Middle frontal gyrus (tissue), 1 donor: ENCODE data around the gene BGLAP.

Source experiments
- DNase-seq: peaks from one replicate; pipeline ENCODE4 v3.0.0-alpha.2; 2015; ENCODE audit warnings: low spot score; ENCODE audit errors: extremely low spot score

Gene BGLAP

GRCh38 chr1:156257711-156258110 lies 15.7 kb downstream of the BGLAP start:
- no peak for DNase-seq

- no peak for DNase-seq
These were observed 16.9 kb downstream of the BGLAP start for GRCh38 chr1:156258859-156259258.

- no peak for DNase-seq
These were observed 17.8 kb downstream of the BGLAP start for GRCh38 chr1:156259805-156260204.

GRCh38 chr1:156260896-156261295 lies 18.9 kb downstream of the BGLAP start:
- no peak for DNase-seq

- no peak for DNase-seq
These were observed 20.7 kb downstream of the BGLAP start for GRCh38 chr1:156262461-156263287.

- no peak for DNase-seq
These were observed 21.3 kb downstream of the BGLAP start for GRCh38 chr1:156263288-156263655.

GRCh38 chr1:156266051-156266450 lies 24.1 kb downstream of the BGLAP start:
- DNase-seq: no peak

- no peak for DNase-seq
These were observed 26.4 kb downstream of the BGLAP start for GRCh38 chr1:156268336-156268735.

- DNase-seq: no peak
These were observed 28.3 kb downstream of the BGLAP start for GRCh38 chr1:156270314-156270713.

GRCh38 chr1:156276532-156276931 lies 34.5 kb downstream of the BGLAP start:
- DNase-seq: no peak

GRCh38 chr1:156276966-156277381 lies 35.0 kb downstream of the BGLAP start:
- DNase-seq: no peak

- no peak for DNase-seq
These were observed 37.9 kb downstream of the BGLAP start for GRCh38 chr1:156279837-156280236.

GRCh38 chr1:156281281-156281680 lies 39.3 kb downstream of the BGLAP start:
- DNase-seq: no peak

GRCh38 chr1:156281693-156282478 lies 39.9 kb downstream of the BGLAP start:
- no peak for DNase-seq

- peak; percentile 96 for DNase-seq
These were observed 40.7 kb downstream of the BGLAP start, which contains the start of gene SMG5 for GRCh38 chr1:156282479-156283222. Gene SMG5, minus strand, starts transcription at chr1:156282825. Its CDS starts 145 bp downstream, at chr1:156282680.

GRCh38 chr1:156283521-156283920 lies 41.5 kb downstream of the BGLAP start:
- DNase-seq: no peak

GRCh38 chr1:156284112-156284511 lies 42.1 kb downstream of the BGLAP start, which contains the start of gene TMEM79:
Gene TMEM79, plus strand, starts transcription at chr1:156284325. Its CDS starts 902 bp downstream, at chr1:156285227.
- no peak for DNase-seq

- DNase-seq: no peak
These were observed 42.8 kb downstream of the BGLAP start for GRCh38 chr1:156284757-156285156.

- DNase-seq: no peak
These were observed 43.5 kb downstream of the BGLAP start for GRCh38 chr1:156285437-156285836.

- DNase-seq: no peak
These were observed 44.1 kb downstream of the BGLAP start for GRCh38 chr1:156286061-156286460.

GRCh38 chr1:156289857-156290256 lies 47.9 kb downstream of the BGLAP start:
- no peak for DNase-seq
